Fibroblast of villous mesenchyme (primary cell): ENCODE data around the gene NF1. TPM values are rescaled to one million over a fixed set of nuclear protein-coding genes. Genes with fewer than 3 reads are reported as not detected.
"Not testable (repeated sequence)": the region's sequence is repeated elsewhere in the genome, so short reads cannot be mapped to it uniquely, and the experiment has no call there.

Experiments
- DNase-seq: peaks from one replicate; pipeline ENCODE4 v3.0.0-alpha.2; 2010; ENCODE audit warnings: low read depth
- H3K4me3 ChIP-seq: 2 replicates; pipeline ENCODE4 v1.5.1; 2011; ENCODE audit warnings: low read depth, mild to moderate bottlenecking, low read length
- CTCF ChIP-seq: IDR thresholded peaks from 2 replicates; pipeline ENCODE4 v1.5.1; 2012; ENCODE audit warnings: low read depth, mild to moderate bottlenecking, low read length; ENCODE audit not compliant: insufficient read depth
- total RNA-seq: library from RNA; depleted of rRNA; stranded (reverse); fragments of >200 nt; gene quantifications from 2 replicates; pipeline ENCODE4 v1.2.3, GENCODE V29; 2012

The NF1 gene, protein sequence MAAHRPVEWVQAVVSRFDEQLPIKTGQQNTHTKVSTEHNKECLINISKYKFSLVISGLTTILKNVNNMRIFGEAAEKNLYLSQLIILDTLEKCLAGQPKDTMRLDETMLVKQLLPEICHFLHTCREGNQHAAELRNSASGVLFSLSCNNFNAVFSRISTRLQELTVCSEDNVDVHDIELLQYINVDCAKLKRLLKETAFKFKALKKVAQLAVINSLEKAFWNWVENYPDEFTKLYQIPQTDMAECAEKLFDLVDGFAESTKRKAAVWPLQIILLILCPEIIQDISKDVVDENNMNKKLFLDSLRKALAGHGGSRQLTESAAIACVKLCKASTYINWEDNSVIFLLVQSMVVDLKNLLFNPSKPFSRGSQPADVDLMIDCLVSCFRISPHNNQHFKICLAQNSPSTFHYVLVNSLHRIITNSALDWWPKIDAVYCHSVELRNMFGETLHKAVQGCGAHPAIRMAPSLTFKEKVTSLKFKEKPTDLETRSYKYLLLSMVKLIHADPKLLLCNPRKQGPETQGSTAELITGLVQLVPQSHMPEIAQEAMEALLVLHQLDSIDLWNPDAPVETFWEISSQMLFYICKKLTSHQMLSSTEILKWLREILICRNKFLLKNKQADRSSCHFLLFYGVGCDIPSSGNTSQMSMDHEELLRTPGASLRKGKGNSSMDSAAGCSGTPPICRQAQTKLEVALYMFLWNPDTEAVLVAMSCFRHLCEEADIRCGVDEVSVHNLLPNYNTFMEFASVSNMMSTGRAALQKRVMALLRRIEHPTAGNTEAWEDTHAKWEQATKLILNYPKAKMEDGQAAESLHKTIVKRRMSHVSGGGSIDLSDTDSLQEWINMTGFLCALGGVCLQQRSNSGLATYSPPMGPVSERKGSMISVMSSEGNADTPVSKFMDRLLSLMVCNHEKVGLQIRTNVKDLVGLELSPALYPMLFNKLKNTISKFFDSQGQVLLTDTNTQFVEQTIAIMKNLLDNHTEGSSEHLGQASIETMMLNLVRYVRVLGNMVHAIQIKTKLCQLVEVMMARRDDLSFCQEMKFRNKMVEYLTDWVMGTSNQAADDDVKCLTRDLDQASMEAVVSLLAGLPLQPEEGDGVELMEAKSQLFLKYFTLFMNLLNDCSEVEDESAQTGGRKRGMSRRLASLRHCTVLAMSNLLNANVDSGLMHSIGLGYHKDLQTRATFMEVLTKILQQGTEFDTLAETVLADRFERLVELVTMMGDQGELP (N-terminal part only)
- 75.1 and 82.5 TPM in 2 replicates for total RNA-seq

DNA sequence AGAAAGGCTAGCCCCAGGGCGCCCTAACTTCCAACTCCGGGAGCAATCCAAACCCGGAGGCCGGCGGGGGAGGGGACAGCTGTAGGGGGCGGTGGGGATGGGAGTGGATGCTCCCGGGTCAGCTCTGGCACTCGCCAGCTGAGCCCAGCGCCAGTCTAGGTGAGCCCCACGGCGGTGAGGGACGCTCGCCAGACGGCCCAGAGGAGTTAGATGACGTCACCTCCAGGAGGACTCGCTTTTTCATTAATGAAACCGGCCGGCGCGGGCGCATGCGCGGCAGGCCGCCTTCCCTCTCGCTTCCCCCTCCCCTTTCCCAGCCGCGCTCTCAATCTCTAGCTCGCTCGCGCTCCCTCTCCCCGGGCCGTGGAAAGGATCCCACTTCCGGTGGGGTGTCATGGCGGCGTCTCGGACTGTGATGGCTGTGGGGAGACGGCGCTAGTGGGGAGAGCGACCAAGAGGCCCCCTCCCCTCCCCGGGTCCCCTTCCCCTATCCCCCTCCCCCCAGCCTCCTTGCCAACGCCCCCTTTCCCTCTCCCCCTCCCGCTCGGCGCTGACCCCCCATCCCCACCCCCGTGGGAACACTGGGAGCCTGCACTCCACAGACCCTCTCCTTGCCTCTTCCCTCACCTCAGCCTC is at the start of gene NF1:
Gene NF1 (plus strand): TSS at position 378 of the 636 bp plus-strand sequence. CDS start 333 bp downstream, outside the sequence.
- peak within 1 kb of the TSS; percentile 81 for H3K4me3 ChIP-seq
- DNase-seq: peak; percentile 96
- no peak for TF ChIP-seq CTCF

DNA sequence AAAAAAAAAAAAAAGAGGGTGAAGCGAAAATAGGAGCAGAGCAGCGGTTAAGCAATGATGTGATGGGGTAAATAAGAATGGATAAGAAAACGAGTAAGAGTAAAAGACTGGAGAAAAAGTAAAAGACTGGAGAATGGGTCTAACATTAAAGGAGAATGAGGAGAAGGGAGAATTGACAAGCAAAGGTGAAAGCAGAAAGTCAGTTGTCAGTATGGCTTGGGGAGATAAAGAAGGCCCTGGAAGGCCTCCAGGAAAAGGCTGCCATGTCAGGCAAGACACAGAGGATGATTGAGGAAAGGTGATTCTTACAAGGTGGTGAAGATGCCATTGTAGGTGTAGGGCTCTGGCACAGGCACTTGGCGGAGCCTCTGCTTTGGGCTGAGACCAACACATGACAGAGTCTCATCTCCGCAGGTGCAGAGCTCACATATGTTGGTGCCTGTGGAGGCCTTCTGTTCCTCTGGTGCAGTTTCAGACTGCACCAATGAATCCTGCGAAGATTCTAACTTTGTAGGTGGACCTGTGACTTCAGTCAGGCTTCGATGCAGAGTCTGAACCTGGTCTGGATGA is 47.8 kb upstream of the NF1 start:
- not testable (repeated sequence) for H3K4me3 ChIP-seq, DNase-seq

DNA sequence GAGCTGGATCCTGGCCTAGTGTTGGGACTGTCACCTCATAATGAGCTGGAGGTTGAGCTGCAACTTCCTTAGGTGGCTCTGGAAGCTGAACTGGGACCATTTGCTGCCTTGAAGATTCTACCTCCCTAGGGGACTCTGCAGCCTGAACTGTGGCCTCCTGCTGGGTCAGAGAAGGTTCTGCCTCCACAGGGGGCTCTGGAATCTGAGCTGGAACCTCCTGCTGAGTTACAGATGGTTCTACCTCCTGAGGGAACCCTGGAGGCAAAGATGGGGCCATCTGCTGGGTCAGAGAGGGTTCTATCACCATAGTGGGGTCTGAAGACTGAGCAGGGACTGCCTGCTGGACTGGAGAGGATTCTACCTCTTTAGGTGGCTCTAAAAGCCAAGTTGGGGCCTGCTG is 46.6 kb upstream of the NF1 start:
- DNase-seq: no peak
- H3K4me3 ChIP-seq: no peak overlapping the region
- TF ChIP-seq CTCF: no peak

- H3K4me3 ChIP-seq: no peak overlapping the region
- DNase-seq: peak; percentile 63
- TF ChIP-seq CTCF: no peak
Observed at GRCh38 chr17:31048780-31049179, 46.0 kb upstream of the NF1 start.

- no peak for TF ChIP-seq CTCF
- H3K4me3 ChIP-seq: no peak overlapping the region
- no peak for DNase-seq
Observed at GRCh38 chr17:31050948-31051347, 43.8 kb upstream of the NF1 start.

- H3K4me3 ChIP-seq: no peak overlapping the region
- no peak for TF ChIP-seq CTCF
- no peak for DNase-seq
Observed at GRCh38 chr17:31051506-31051905, 43.3 kb upstream of the NF1 start.
